NCI-H460 (cell line): Measurements from ENCODE around the gene C6. TPM values are rescaled to one million over a fixed set of nuclear protein-coding genes. Genes with fewer than 3 reads are reported as not detected.

Source experiments
- DNase-seq: peaks from one replicate; pipeline ENCODE4 v3.0.0-alpha.2; 2016; ENCODE audit warnings: low read depth; ENCODE audit errors: extremely low read depth
- total RNA-seq: library from RNA; depleted of rRNA; stranded (reverse); fragments of >200 nt; shearing (Covaris generic); gene quantifications from 2 replicates; pipeline ENCODE4 v1.2.3, GENCODE V29; 2014; rRNA removed

C6 gene
- total RNA-seq, 1 experiment from 2014 or later, result not detected

- no peak for DNase-seq
These were observed 70.0 kb downstream of the C6 start for GRCh38 chr5:41143131-41143901.

GRCh38 chr5:41127967-41128690 is 85.2 kb downstream of the C6 start:
- no peak for DNase-seq

GRCh38 chr5:41122459-41122858 is 90.9 kb downstream of the C6 start:
- DNase-seq, result no peak

GRCh38 chr5:41120600-41120999 is 92.7 kb downstream of the C6 start:
- no peak for DNase-seq

- no peak for DNase-seq
These were observed 95.2 kb downstream of the C6 start for GRCh38 chr5:41118177-41118576.

GRCh38 chr5:41115281-41115680 is 98.1 kb downstream of the C6 start:
- DNase-seq, result no peak

GRCh38 chr5:41112486-41113455 is 100.6 kb downstream of the C6 start:
- no peak for DNase-seq

GRCh38 chr5:41109186-41109585 is 104.1 kb downstream of the C6 start:
- no peak for DNase-seq

GRCh38 chr5:41102341-41102740 is 111.0 kb downstream of the C6 start:
- no peak for DNase-seq

- DNase-seq, result no peak
These were observed 115.7 kb downstream of the C6 start for GRCh38 chr5:41097642-41098041.

- DNase-seq, result no peak
These were observed 117.8 kb downstream of the C6 start for GRCh38 chr5:41095324-41096101.

- DNase-seq, result no peak
These were observed 118.5 kb downstream of the C6 start for GRCh38 chr5:41094871-41095270.

- no peak for DNase-seq
These were observed 119.5 kb downstream of the C6 start for GRCh38 chr5:41093803-41094202.

Other genes with a start within 250 kb of the C6 start
- gene MROH2B, start 142.2 kb downstream of the C6 start, total RNA-seq, result not detected in 2 replicates